Jurkat, Clone E6-1 (cell line): ENCODE data around the gene PPARG. TPM values are rescaled to one million over a fixed set of nuclear protein-coding genes. Genes with fewer than 3 reads are reported as not detected.
"Not testable (repeated sequence)": the region's sequence is repeated elsewhere in the genome, so short reads cannot be mapped to it uniquely, and the experiment has no call there.

Experiments
- DNase-seq: peaks from one replicate; pipeline ENCODE4 v3.0.0-alpha.2; 2011; ENCODE audit warnings: low read depth, low spot score
- H3K4me3 ChIP-seq: 2 replicates; pipeline ENCODE4 v1.5.1; 2011; ENCODE audit warnings: mild to moderate bottlenecking, low read length, control low read depth, moderate library complexity
- polyA plus RNA-seq: library from polyadenylated mRNA; unstranded; fragments of >200 nt; gene quantifications from one replicate; pipeline ENCODE4 v1.2.1, GENCODE V29; 2012; ENCODE audit warnings: missing spikeins; ENCODE audit not compliant: insufficient read length, insufficient read depth

PPARG gene
- polyA plus RNA-seq = not detected

DNA sequence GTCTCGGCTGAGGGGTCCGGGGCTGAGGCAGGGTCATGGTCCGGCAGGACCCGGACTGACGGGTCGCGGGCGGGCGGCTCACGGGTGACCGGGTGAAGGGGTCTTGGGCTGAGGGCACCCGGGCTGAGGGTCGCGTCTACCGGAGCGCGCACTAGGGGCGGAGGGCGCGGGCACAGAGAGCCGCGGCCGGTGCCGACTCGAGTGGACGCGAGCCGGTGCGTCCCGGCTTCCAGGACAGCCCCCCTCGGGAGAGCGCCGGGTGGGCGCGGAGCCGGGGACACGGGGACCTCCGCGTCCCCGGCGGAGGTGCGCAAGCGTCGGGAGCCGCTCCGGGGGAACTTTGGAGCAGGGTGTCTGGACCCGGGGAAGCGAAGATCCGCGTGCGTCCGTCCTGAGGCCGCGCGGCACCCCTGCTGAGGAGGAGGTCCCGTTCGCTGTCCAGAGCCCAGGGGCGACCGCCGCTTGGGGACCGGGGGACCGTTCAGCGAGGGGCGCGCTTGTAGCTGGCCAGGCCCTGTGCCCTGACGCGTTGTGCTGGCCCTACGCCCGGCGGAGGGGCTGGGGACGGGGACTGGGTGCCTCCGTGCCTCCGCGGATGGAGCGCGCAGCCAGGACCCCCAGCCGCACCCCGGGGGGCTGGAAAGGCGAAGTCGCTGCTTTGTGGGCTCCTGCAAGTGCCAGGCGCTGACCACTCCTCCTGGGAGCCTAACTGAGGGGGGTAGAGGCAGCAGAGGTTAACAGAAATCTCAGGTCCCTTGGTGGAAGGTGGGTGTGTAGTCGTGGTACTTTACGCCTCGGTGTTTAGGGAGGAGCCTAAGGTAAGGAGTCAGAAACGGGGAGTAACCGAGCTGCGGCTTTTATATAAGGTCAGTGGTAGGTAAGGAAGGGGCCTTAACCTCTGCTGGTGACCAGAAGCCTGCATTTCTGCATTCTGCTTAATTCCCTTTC is at the start of gene PPARG:
PPARG (plus strand) TSS at position 889 of the 948 bp plus-strand sequence. CDS start 90,642 bp downstream, outside the sequence.
- no peak for DNase-seq
- H3K4me3 ChIP-seq = no peak within 1 kb of the TSS

DNA sequence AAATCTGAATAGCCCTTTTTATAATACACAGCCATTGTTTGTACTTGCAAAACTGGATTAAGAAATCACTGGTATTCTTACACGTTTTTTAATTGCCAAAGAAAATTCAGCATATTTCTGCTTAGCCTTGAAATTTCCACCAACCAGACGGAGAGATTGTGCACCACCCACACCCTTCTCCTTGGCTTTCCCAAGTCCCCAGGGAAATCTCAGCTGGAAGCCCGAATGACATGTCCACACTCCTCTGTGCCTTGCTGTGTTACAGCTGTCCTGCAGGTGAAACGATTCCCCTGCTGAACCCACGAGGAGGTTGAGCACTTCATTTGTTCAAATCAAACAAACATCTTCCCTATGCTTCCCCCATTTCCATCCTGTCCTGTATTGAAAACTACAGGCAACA is 49.6 kb upstream of the PPARG start:
- no peak for DNase-seq

DNA sequence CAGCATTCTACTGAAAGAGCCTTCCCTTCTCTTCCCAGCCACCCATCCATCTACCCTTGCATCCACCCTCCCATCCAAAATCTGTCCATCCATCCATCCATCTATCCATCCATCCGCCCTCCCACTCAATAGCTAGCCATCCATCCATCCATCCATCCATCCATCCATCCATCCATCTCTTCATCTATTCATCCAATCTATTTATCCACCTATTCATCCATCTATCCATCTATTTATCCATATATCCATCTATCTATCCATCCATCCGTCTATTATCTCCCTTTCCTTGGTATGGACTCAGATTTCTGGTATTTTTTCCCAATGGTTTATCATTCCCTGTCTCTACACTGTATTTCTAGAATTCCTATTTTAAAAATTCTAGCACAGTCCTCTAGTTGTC is 46.1 kb upstream of the PPARG start:
- no peak overlapping the region for H3K4me3 ChIP-seq
- DNase-seq = no peak

More for the DNA sequence above, 49.6 kb upstream of the PPARG start:
- no peak overlapping the region for H3K4me3 ChIP-seq

DNA sequence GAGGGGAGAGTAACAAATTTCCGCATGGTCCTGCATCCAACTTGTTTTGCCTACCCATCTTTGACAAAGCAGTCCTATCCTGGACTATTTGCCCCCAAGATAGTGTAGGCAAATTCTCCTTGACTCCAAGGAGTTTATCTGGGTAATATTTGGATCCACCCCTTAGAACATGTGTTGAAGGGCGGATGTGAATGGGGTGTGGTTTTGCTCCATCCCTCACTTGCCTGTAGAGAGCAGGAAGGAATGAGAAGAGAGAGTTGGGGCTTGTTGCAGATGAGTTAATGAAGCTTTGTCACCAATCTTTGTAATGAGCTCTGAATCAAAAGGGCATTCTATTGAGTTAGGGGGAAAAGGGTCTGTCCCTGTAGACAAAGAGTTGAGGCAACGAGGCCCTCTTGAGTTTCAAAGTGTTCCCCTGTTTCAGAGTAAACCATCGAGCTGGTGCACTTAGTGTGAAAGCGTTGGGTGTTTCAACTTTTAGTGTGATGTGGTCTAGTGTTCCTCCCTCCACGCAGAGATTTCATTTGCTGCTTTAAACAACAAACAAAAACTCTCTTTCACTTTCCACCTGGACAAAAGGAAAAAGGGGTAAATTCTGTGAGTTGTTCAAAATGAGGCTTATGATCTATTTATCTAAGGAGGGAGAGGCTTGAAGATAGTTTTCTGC is 42.2 kb upstream of the PPARG start:
- peak; percentile 22 for DNase-seq
- H3K4me3 ChIP-seq = no peak overlapping the region

DNA sequence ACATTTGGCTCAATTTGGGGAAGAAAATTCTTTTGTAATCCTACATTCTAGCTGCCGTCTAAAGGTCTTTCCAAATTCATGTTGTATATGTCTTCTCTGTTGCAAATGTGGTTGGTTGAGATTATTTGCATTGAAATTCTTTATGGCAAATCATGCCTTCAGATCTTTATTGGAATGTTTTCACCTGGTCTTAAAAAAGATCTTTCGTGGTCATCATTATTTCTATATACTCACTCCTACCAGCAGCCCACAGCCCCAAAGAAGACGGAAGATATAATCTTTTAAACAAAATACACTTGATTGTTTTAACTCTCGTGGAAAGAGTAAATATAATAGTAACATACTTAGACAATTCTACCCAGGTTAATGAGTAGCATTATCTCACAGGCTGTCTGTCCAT is 41.5 kb upstream of the PPARG start:
- H3K4me3 ChIP-seq = no peak overlapping the region
- no peak for DNase-seq

DNA sequence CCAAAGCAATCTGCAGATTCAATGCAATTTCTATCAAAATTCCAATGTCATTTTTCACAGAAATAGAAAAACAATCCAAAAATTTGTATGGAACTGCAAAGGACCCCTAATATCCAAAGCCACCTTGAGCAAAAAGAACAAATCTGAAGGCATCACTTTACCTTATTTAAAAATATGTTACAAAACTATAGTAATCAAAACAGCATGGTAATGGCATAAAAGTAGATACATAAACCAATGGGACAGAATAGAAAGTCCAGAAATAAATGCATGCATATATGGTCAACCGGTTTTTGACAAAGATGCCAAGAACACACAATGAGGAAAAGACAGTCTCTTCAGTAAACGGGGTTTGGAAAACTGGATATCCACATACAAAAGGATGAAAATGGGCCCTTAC is 39.4 kb upstream of the PPARG start:
- no peak for DNase-seq
- no peak overlapping the region for H3K4me3 ChIP-seq

DNA sequence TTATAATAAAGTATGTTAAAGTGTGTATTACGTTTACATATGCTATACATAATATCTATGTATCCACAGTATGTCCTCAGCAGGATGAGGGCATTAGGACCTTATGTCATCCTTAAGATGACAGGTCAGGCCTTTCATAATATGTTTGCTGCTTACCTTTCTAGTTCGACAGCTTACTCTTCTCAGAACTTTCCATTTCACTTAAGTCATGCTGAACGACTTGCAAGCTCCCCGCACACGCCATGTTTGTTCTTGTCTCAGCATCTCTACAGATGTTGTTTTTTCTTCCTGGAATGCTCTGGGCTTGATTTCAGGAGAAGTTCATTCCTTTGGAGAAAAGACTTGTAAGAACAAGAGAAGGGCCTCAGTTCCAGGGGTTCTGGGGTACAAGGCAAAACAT is 36.0 kb upstream of the PPARG start:
- no peak overlapping the region for H3K4me3 ChIP-seq

DNA sequence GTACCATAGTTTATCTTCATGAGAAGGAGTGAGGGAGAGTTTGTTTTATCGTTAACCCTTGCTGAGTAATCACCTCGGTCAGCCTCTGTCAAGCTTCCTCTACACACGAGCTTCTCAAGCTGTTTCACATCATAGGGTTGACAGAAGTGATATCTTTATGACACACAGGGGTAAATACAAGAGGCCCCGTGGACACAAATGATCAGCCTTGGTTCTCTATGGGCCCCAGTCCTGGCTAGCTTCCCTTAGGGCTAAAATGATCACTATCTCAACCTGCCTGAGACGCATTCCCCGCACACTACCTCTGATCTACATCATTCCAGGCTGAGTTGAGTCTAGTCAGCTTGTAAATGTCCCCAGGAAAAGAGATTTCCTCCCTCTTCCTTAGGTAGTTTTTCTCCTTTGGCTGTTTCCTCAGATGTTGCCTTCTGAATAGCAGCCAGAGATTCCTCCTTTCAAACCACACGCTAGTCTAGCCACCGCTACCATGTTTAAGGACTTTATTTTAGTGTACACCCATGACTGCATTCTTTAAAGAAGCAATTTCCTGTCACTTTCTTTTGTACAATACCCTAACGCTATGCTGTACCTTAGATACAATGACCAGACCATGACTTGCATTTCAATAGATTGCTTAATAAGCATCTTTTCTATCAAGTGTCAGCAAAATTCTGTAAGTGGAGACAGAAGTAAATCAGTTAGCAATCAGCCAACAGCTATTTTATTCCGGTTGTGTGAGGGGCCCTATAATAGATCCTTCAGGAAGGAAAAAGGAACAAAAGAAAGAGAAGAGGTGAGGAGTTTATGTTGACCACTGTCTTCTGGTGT is 35.1 kb upstream of the PPARG start:
- no peak for DNase-seq
- no peak overlapping the region for H3K4me3 ChIP-seq

More for the DNA sequence above, 36.0 kb upstream of the PPARG start:
- DNase-seq = no peak

DNA sequence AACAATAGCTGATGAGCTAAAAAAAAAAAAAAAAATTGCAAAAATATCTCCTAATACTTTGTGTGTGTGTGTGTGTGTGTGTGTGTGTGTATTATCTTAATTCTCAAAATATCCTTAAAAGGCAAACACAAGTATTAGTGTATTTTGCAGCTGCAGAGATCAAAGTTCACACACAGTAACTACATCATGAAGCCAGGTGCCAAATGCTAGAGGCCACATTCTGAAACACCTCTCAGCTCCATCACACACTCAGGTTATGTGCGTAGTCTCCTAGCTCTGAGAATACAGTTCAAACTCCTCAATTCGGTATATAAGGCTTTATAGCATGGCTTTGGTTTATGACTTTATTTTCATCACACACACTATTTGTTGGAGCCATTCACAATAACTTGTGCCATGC is 33.5 kb upstream of the PPARG start:
- H3K4me3 ChIP-seq = no peak overlapping the region
- no peak for DNase-seq

DNA sequence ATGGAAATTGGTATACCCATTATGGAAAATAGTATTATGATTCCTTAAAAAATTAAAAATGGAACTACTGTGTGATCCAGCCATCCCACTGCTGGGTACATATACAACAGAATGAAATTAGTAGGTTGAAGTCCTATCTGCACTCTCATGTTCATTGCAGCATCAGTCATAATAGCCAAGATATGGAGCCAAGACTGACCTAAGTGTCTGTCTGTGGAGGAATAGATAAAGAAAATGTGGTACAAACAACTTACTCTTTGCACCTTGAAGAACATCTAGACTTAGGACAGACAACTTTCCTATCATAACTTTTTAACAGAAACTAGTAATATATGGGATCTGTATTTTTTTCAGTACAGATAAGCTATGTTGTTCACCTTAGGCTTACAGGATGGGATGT is 30.0 kb upstream of the PPARG start:
- no peak for DNase-seq
- H3K4me3 ChIP-seq = no peak overlapping the region

DNA sequence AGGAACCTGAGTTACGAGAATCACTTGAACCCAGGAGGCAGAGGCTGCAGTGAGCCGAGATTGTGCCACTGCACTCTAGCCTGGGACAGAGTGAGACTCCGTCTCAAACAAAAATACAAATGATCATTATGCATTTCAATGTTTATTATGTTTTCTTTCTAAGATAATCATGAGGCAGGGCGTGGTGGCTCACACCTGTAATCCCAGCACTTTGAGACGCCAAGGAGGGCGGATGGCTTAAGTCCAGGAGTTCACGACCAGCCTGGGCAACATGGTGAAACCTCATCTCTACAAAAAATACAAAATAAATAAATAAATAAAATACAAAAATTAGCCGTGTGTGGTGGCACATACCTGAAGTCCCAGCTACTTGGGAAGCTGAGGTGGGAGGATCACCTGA is 26.7 kb upstream of the PPARG start:
- not testable (repeated sequence) for H3K4me3 ChIP-seq, DNase-seq

DNA sequence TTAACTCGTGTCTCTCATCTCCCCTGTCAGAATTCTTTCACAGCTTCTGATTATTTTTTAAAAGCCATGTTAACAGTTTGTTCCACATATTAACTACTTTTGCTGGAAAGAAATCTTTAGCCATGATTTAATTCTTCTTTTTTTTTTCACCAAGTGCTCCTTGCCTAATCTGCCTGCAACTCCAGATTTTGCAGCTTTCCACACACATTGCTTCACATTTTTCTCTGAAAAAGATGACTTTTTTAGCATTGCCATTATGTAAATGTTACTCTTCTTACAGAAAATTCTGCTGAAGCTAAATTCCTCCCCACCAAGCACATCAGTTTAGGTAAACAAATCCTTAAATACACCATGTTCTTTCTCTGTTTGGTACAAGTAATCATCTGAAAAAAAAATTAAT is 23.4 kb upstream of the PPARG start:
- no peak overlapping the region for H3K4me3 ChIP-seq
- no peak for DNase-seq

DNA sequence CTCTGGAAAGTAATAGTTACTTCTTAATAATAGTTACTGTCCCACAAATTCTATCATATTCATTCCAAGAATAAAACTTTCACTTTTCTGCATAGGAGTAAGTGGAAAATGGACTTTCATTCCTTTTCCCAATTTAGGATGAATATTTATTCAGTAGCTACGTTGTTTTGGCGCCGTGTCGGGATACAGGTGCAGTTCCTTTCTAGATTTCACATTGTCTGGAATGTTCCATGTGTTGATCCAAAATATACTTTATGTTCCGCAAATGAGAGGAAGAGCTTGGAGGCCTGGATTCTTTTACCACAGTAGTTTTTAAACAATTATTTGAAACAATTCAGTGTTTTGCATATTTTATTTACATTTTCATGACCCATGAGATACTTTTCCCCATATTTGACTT is 22.8 kb upstream of the PPARG start:
- DNase-seq = no peak
- no peak overlapping the region for H3K4me3 ChIP-seq

DNA sequence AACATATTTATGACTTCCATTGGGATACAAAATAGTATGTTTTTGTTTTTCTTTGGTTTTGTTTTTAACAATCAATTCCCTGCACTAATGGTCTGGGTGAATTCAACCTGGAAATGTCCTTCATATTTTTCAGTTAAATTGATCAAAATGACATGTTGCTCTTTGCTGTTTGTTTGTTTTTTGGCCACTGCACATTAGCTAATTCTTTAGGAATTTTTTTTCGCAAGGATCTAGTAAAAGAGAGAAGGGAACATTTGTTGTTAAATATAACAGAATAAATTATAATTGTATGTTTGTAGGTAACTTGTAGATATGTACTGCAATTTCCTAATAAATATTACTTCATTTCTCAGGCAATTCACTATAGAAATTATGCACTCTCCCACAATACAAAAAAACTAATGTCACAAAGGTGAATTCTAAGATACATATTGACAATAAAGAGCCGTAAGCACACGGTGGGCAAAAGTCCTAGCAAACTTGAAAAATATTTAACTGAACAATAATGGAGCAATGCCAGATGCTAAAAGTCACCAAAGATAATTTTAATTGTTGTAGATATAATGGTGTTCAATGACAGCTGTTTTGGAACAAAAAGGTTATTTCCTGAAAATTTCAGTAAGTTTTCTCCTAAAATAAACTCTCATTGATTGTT is 21.4 kb upstream of the PPARG start:
- H3K4me3 ChIP-seq = no peak overlapping the region
- DNase-seq = no peak

DNA sequence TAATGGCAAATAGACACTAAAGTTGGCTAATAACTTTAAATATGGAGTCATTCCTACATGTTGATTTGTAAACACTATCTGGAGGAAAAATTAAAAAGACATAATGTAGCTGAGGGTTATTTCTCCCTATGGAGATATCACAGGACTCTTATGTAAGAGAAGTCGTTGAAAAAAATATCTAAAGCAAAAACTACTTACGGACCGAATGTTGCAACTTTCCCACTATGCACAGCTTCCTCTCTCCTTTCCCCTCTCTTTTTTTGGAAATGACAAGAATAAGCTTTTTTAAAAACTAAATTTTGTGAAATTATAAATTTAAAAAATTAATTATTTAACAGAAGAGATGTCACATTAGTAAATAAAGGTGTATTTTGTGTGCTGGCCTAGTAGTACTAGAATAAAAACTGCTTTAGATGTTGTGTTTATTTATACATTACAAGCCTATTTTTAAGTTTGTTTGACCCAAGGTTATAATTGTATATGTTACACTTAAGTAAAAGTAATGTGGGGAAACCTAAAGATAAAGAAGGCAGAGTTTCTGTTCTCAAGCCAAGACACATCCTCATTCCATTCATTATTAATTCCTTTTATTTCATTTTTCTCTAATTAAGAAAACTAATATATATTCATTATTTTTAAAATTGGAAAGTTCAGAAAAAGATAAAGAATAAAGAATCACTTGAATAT is 20.7 kb upstream of the PPARG start:
- H3K4me3 ChIP-seq = no peak overlapping the region
- DNase-seq = no peak

DNA sequence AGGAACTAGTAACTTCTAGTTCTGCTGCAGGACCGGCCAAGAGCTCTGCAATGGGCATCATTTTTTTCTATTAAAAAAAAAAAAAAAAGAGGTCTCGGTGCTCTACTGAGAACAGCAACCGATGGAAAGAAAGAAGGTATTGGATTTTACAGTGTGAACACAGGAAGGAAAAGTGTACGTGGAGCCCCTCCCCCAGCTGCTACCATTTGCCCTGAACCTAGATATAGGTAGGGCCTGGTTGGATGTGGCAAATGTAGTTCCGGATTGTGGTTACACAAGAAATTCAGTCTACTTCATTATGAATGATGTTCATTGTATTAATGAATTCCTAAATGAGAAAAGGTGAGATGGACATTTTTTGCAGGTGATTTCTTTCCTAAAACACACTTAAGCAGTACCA is 17.9 kb upstream of the PPARG start:
- H3K4me3 ChIP-seq = no peak overlapping the region
- DNase-seq = no peak

DNA sequence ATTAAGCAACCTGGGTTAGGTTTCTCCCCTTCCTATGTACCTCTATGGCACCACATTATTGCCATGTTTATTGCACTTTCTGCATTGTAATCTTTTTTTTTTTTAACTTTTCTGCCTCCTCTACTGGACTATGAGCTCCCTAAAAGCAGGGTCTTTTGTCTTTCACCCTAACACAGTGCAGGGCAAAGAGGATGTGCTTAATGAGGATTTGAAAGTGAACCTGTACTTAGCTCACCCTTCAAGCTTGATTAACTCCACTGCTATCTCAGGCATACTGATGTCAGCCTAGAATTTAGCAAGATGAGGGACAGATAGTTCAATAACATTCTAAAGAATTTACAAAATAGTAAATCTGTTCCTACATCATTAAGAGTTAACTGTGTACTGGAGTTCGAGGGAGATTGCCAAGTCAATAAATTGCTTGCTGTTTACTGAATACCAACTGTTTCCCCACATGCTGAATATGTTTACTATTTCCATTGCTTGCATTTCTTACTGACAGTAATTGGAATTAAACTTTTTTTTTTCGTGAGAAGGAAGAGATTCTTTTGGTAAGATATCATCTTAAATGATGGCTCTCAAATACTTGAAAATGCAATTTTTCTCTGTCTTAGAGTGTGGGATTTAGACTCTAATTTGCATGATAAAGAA is 15.7 kb upstream of the PPARG start:
- no peak overlapping the region for H3K4me3 ChIP-seq
- DNase-seq = no peak
